HepG2 (cell line): Measurements from ENCODE around the gene ELANE. TPM values are rescaled to one million over a fixed set of nuclear protein-coding genes. Genes with fewer than 3 reads are reported as not detected.

Experiments used
- DR1 ChIP-seq: sonication (generic); formaldehyde crosslinking; IDR thresholded peaks from 2 replicates; pipeline ENCODE4 v1.8.0; 2021; ENCODE audit warnings: mild to moderate bottlenecking, missing genetic modification reagents, inconsistent platforms
- FOXK1 ChIP-seq: sonication (generic); formaldehyde crosslinking; IDR thresholded peaks from 2 replicates; pipeline ENCODE4 v1.4.0; 2020; ENCODE audit warnings: low read depth, missing genetic modification reagents, borderline replicate concordance
- MAZ ChIP-seq, 2 experiments: sonication (generic) in 1 of 2; formaldehyde crosslinking in 1 of 2; IDR thresholded peaks; 2 replicates each; pipeline versions ENCODE4 v1.5.0 to v1.6.1; 2012 to 2020; ENCODE audit warnings: low read depth in 2 of 2, mild to moderate bottlenecking in 2 of 2, borderline replicate concordance in 1 of 2, improper control_type of control experiment in 1 of 2, low read length in 1 of 2, missing genetic modification reagents in 1 of 2, moderate library complexity in 1 of 2
- PAX8 ChIP-seq: sonication (generic); formaldehyde crosslinking; IDR thresholded peaks from 2 replicates; pipeline ENCODE4 v1.8.0; 2022; ENCODE audit warnings: mild to moderate bottlenecking, missing genetic modification reagents, borderline replicate concordance
- PTBP1 ChIP-seq: fragments of 200-400 bp; formaldehyde crosslinking; IDR thresholded peaks from 2 replicates; pipeline ENCODE4 v1.6.1; 2018; ENCODE audit warnings: low read length, low read depth; ENCODE audit not compliant: poor library complexity, severe bottlenecking
- RAD21 ChIP-seq: fragments of 450-650 bp; formaldehyde crosslinking; IDR thresholded peaks from 2 replicates; pipeline ENCODE4 v1.5.0; 2020; ENCODE audit warnings: mild to moderate bottlenecking
- REPIN1 ChIP-seq: sonication (generic); formaldehyde crosslinking; IDR thresholded peaks from 2 replicates; pipeline ENCODE4 v1.8.0; 2022; ENCODE audit warnings: missing genetic modification reagents, low read depth, mild to moderate bottlenecking, borderline replicate concordance
- RNF2 ChIP-seq: fragments of 450-650 bp; conservative IDR thresholded peaks from 2 replicates; pipeline ENCODE4 v1.6.1; 2016; ENCODE audit warnings: low read depth
- SMC3 ChIP-seq: IDR thresholded peaks from 2 replicates; pipeline ENCODE4 v1.6.1; 2011; ENCODE audit warnings: low read length, improper control_type of control experiment
- SYNCRIP ChIP-seq: fragments of 200-400 bp; formaldehyde crosslinking; IDR thresholded peaks from 2 replicates; pipeline ENCODE4 v1.6.1; 2018; ENCODE audit warnings: mild to moderate bottlenecking, low read depth, low read length; ENCODE audit not compliant: insufficient read depth
- ZNF230 ChIP-seq: sonication (generic); formaldehyde crosslinking; IDR thresholded peaks from 2 replicates; pipeline ENCODE4 v1.4.0; 2020; ENCODE audit warnings: mild to moderate bottlenecking, missing genetic modification reagents
- ZNF296 ChIP-seq: sonication (generic); formaldehyde crosslinking; conservative IDR thresholded peaks from 2 replicates; pipeline ENCODE4 v1.5.0; 2020; ENCODE audit warnings: mild to moderate bottlenecking, missing genetic modification reagents
- ZNF672 ChIP-seq: sonication (generic); formaldehyde crosslinking; IDR thresholded peaks from 2 replicates; pipeline ENCODE4 v1.8.1; 2022; ENCODE audit warnings: missing genetic modification reagents
- ZNF749 ChIP-seq: sonication (generic); formaldehyde crosslinking; IDR thresholded peaks from 2 replicates; pipeline ENCODE4 v1.8.0; 2022; ENCODE audit warnings: mild to moderate bottlenecking, missing genetic modification reagents, moderate library complexity, borderline replicate concordance
- polyA plus RNA-seq, 8 experiments: library from polyadenylated mRNA; depleted of rRNA in 3 of 8; stranded (reverse) in 7 of 8; unstranded in 1 of 8; fragments of >200 nt; fragmentation: Illumina TruSeq in 4 of 8; extraction: Trizol in 4 of 8; gene quantifications; 2 replicates each; pipeline versions ENCODE4 v1.2.1 to v1.2.3, GENCODE V29; 2011 to 2016; ENCODE audit warnings: low read depth in 4 of 8, missing spikeins in 1 of 8, mixed read lengths in 1 of 8; ENCODE audit not compliant: insufficient read depth in 1 of 8
- total RNA-seq, 5 experiments: library from RNA; depleted of rRNA; stranded (reverse); fragments of >200 nt; fragmentation: Illumina TruSeq; extraction: Trizol; gene quantifications; 2 replicates each; pipeline ENCODE4 v1.2.3, GENCODE V29; 2016; ENCODE audit warnings: low read depth in 1 of 5
- TF ChIP-seq, protein P1 (sequence below): sonication (generic); formaldehyde crosslinking; IDR thresholded peaks from 2 replicates; pipeline ENCODE4 v1.8.1; 2022; ENCODE audit warnings: low read depth, mild to moderate bottlenecking, missing genetic modification reagents
- TF ChIP-seq, protein P2 (sequence below): sonication (generic); formaldehyde crosslinking; conservative IDR thresholded peaks from 2 replicates; pipeline ENCODE4 v1.4.0; 2020; ENCODE audit warnings: missing genetic modification reagents
- TF ChIP-seq, protein P3 (sequence below): sonication (generic); formaldehyde crosslinking; IDR thresholded peaks from 2 replicates; pipeline ENCODE4 v1.8.0; 2022; ENCODE audit warnings: missing genetic modification reagents, mild to moderate bottlenecking, inconsistent platforms, borderline replicate concordance
- TF ChIP-seq, protein P4 (sequence below): sonication (generic); formaldehyde crosslinking; conservative IDR thresholded peaks from 2 replicates; pipeline ENCODE4 v1.4.0; 2020; ENCODE audit warnings: missing genetic modification reagents
- TF ChIP-seq, protein P5 (sequence below): sonication (generic); formaldehyde crosslinking; IDR thresholded peaks from 2 replicates; pipeline ENCODE4 v1.5.1; 2020; ENCODE audit warnings: mild to moderate bottlenecking, moderate library complexity, missing genetic modification reagents

Gene ELANE
- total and polyA plus RNA-seq, 2 of the 13 experiments (the other 11 are each of a cell fraction or from before 2014, with no cell fraction given) = not detected

DNA sequence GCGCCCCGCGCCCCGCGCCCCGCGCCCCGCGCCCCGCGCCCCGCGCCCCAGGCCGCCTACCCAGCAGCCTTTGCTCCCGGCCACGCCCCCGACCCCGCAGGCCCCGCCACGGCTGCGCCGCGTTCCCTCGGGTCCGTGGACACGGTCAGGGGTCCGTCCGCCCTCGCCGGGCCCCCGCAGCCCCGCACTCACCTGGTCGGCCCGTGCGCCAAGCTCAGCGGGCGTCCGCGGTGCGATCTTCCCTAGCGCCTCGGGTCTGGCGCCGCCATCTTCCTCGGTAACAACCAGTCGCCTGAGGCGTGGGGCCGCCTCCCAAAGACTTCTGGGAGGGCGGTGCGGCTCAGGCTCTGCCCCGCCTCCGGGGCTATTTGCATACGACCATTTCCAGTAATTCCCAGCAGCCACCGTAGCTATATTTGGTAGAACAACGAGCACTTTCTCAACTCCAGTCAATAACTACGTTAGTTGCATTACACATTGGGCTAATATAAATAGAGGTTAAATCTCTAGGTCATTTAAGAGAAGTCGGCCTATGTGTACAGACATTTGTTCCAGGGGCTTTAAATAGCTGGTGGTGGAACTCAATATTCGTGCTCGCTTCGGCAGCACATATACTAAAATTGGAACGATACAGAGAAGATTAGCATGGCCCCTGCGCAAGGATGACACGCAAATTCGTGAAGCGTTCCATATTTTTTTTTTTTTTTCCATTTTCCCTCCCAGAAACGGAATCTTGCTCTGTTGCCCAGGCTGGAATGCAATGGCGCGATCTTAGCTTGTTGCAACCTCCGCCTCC is 41.0 kb downstream of the ELANE start, which contains the start of the genes MED16 and RNU6-9 (continued):
- TF ChIP-seq REPIN1 (CRISPR knock-in tag) (0 out of 2 replicates have a peak, but pooled peaks have one; percentile 30), PAX8 (CRISPR knock-in tag) (no peak), MAZ (IDR thresholded peaks at IDR 0.05; ENCODE audit: borderline replicate concordance, low read depth, low read length) (peak; percentile 16; the same call in 1 of the 2 replicates), MAZ (CRISPR knock-in tag; IDR thresholded peaks at IDR 0.05; ENCODE audit: low read depth) (peak; percentile 68), SYNCRIP (no peak), ZNF296 (CRISPR knock-in tag) (no peak), RNF2 (no peak), ZNF749 (no peak), ZNF672 (CRISPR knock-in tag) (no peak), PTBP1 (no peak), SMC3 (no peak), FOXK1 (CRISPR knock-in tag) (no peak), ZNF230 (CRISPR knock-in tag) (no peak), DR1 (no peak), RAD21 (CRISPR knock-in tag) (peak; percentile 59)
- TF ChIP-seq, protein P1, sequence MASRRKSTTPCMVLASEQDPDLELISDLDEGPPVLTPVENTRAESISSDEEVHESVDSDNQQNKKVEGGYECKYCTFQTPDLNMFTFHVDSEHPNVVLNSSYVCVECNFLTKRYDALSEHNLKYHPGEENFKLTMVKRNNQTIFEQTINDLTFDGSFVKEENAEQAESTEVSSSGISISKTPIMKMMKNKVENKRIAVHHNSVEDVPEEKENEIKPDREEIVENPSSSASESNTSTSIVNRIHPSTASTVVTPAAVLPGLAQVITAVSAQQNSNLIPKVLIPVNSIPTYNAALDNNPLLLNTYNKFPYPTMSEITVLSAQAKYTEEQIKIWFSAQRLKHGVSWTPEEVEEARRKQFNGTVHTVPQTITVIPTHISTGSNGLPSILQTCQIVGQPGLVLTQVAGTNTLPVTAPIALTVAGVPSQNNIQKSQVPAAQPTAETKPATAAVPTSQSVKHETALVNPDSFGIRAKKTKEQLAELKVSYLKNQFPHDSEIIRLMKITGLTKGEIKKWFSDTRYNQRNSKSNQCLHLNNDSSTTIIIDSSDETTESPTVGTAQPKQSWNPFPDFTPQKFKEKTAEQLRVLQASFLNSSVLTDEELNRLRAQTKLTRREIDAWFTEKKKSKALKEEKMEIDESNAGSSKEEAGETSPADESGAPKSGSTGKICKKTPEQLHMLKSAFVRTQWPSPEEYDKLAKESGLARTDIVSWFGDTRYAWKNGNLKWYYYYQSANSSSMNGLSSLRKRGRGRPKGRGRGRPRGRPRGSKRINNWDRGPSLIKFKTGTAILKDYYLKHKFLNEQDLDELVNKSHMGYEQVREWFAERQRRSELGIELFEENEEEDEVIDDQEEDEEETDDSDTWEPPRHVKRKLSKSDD = no peak
- TF ChIP-seq, protein P2, sequence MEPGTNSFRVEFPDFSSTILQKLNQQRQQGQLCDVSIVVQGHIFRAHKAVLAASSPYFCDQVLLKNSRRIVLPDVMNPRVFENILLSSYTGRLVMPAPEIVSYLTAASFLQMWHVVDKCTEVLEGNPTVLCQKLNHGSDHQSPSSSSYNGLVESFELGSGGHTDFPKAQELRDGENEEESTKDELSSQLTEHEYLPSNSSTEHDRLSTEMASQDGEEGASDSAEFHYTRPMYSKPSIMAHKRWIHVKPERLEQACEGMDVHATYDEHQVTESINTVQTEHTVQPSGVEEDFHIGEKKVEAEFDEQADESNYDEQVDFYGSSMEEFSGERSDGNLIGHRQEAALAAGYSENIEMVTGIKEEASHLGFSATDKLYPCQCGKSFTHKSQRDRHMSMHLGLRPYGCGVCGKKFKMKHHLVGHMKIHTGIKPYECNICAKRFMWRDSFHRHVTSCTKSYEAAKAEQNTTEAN (CRISPR knock-in tag) = no peak; the same call in 1 of the 2 replicates
- TF ChIP-seq, protein P3, sequence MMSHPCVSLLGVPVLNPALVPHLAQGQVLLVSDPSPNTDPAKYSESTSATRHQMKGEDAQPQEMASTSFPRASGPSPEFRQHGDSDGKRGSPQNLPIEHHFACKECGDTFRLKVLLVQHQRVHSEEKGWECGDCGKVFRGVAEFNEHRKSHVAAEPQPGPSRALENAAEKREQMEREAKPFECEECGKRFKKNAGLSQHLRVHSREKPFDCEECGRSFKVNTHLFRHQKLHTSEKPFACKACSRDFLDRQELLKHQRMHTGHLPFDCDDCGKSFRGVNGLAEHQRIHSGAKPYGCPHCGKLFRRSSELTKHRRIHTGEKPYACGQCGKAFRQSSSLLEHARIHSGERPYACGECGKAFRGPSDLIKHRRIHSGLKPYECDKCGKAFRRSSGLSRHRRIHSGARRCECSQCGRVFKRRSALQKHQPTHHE (CRISPR knock-in tag) = no peak; the same call in 1 of the 2 replicates
- TF ChIP-seq, protein P4, sequence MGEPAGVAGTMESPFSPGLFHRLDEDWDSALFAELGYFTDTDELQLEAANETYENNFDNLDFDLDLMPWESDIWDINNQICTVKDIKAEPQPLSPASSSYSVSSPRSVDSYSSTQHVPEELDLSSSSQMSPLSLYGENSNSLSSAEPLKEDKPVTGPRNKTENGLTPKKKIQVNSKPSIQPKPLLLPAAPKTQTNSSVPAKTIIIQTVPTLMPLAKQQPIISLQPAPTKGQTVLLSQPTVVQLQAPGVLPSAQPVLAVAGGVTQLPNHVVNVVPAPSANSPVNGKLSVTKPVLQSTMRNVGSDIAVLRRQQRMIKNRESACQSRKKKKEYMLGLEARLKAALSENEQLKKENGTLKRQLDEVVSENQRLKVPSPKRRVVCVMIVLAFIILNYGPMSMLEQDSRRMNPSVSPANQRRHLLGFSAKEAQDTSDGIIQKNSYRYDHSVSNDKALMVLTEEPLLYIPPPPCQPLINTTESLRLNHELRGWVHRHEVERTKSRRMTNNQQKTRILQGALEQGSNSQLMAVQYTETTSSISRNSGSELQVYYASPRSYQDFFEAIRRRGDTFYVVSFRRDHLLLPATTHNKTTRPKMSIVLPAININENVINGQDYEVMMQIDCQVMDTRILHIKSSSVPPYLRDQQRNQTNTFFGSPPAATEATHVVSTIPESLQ (CRISPR knock-in tag) = 0 out of 2 replicates have a peak, but pooled peaks have one; percentile 58
- TF ChIP-seq, protein P5, sequence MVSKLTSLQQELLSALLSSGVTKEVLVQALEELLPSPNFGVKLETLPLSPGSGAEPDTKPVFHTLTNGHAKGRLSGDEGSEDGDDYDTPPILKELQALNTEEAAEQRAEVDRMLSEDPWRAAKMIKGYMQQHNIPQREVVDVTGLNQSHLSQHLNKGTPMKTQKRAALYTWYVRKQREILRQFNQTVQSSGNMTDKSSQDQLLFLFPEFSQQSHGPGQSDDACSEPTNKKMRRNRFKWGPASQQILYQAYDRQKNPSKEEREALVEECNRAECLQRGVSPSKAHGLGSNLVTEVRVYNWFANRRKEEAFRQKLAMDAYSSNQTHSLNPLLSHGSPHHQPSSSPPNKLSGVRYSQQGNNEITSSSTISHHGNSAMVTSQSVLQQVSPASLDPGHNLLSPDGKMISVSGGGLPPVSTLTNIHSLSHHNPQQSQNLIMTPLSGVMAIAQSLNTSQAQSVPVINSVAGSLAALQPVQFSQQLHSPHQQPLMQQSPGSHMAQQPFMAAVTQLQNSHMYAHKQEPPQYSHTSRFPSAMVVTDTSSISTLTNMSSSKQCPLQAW (CRISPR knock-in tag) = peak; percentile 43
